Stimulated activated CD8-positive, alpha-beta memory T cell treated with anti-CD3 and anti-CD28 coated beads, Interleukin-12 subunit alpha, Interleukin-12 subunit beta, amount 100 ng/mL, for 24 hours (primary cell): ENCODE measurements around the gene NSD1.
"Not testable (repeated sequence)": the region's sequence is repeated elsewhere in the genome, so short reads cannot be mapped to it uniquely, and the experiment has no call there.

Experiments used
- DNase-seq: peaks from one replicate; pipeline ENCODE4 v3.0.0-alpha.2; 2020; ENCODE audit errors: extremely low read depth

NSD1 gene

DNA sequence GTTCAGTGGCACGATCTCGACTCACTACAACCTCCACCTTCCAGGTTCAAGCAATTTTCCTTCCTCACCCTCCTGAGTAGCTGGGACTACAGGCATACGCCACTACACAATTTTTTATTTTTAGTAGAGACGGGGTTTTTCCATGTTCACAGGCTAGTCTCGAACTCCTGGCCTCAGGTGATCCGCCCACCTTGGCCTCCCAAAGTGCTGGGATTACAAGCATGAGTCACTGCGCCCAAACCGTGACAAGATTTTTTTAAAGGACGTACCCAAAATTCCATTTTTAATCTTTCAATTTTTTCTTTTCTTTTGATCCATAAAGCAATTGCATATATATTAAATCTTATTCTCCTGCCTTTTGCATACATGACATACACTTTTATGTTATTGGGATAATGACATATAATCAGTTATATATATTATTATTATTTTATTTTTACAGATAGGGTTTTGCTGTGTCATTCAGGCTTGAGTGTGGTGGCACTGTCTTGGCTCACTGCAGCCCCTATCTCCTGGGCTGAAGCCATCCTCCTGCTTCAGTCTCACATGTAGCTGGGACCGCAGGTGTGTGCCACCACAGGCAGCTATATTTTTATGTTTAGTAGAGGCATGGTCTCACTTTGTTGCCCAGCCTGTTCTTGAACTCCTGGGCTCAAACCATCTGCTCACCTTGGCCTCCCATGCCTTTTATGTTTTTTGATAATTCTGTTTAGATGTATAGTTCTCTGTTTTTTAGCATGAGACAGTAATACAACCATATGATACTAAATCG is 98.1 kb downstream of the NSD1 start:
- DNase-seq: no peak

DNA sequence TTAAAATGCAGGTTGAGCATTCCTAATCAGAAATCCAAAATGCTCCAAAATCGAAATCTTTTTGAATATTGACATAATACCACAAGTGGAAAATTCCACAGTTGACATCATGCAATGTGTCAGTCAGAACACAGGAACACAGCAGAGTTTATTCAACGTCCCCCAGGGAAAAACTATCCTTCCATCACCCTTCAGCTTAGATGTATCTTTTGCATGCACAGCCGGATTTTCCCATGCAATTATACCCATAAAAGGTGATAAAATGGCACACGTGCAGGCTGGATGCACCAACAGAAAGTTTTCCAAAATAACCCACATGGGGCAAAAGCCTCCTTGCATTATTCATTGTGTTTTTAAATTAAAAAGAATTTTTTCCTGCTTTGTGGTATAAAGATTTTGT is 98.8 kb downstream of the NSD1 start:
- DNase-seq: no peak

DNA sequence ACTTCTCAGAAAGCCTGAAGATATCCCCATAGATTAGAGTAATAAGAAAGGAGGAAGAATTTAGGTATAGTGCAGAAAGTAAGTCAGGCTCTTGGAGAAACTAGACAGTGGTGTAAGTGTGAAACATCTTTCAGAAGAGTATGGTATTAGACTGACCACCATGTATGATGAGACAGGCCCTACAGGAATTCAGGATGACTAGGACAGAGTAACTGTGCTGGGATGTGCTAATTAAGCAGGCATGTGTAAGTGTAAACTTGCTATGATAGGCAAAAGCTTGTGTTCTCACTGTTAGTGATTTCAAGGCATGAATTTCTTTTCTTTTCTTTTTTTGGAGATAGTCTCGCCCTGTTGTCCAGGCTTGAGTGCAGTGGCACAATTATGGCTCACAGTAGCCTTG is 99.2 kb downstream of the NSD1 start:
- DNase-seq: no peak

DNA sequence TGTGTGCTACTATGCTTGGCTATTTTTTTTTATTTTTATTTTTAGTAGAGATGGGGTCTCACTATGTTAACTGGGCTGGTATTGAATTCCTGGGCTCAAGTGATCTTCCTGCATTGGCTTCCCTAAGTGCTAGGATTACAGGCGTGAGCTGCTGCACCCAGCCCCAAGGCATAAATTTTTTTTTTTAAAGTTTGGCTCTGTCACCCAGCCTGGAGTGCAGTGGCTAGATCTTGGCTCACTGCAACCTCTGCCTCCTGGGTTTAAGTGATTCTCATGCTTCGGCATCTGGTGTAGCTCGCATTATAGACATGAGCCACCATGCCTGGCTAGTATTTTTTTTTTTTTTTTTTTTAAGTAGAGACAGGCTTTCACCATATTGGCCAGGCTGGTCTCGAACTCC is 99.6 kb downstream of the NSD1 start:
- no peak for DNase-seq

DNA sequence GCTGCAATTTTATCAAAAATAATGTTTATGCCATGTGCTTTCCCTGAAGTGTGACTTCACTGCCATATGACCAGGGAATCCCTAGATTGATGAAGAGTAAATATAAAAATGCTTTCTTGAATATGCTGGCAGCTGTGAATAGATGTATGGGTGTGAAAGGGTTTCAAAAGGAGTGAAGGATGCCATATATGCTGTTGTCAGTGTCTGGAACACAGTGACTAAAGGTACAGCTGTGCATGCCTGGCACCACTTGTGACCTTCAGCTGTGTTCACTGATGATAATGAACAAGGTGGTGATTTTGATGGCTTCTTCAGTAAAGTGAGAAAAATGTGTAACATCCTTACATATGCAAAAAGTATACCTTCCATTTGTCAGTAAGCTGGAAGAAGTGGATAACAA is 100.2 kb downstream of the NSD1 start:
- DNase-seq: no peak

DNA sequence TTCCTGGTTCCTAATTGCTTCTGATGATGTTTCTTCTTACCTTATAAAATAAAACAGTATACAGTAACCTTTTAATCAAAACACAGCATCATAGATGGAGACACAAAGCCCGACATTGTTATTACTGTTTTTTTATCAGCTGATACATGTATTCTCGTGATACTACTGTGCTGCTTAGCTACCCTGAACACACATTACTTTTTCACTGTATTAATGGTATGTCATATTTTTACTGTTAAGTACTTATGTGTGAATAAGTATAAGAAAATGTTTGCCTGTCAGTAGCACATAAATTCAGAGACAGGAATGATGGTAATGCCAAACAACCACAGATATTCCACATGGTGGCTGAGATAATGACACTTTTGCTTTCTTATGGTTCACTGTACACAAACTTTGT is 101.3 kb downstream of the NSD1 start:
- no peak for DNase-seq

DNA sequence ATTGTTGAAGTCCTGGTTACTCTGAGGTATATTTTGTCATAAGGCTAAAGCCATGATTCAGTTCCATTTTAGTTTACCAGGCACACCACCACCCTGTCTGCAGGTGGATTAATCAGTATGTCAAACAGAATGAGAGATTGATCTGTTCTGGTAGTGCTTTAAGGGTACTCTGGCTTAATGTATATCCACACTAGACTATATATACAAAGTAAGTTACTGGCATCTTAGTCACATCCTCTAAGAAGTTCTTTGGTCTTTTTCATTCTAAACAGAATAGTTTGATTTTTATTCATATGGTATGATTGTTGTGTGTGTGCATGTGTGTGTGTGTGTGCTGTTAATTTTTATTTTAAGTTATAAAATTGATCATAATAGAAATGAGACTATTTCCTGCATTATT is 108.2 kb downstream of the NSD1 start:
- no peak for DNase-seq

DNA sequence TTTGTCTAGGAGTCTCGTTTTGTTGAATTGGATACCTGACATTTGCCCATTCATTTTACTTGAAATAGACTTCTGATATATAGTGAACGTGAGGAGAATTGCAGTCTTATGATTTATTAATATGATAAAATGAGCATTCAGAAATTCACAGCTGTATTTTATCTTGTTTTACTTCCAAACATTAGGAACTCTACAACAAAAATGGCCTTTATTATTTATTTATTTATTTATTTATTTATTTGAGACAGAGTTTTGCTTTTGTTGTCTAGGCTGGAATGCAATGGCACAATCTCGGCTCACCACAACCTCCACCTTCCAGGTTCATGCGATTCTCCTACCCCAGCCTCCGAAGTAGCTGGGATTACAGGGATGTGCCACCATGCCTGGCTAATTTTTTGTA is 108.7 kb downstream of the NSD1 start:
- no peak for DNase-seq

DNA sequence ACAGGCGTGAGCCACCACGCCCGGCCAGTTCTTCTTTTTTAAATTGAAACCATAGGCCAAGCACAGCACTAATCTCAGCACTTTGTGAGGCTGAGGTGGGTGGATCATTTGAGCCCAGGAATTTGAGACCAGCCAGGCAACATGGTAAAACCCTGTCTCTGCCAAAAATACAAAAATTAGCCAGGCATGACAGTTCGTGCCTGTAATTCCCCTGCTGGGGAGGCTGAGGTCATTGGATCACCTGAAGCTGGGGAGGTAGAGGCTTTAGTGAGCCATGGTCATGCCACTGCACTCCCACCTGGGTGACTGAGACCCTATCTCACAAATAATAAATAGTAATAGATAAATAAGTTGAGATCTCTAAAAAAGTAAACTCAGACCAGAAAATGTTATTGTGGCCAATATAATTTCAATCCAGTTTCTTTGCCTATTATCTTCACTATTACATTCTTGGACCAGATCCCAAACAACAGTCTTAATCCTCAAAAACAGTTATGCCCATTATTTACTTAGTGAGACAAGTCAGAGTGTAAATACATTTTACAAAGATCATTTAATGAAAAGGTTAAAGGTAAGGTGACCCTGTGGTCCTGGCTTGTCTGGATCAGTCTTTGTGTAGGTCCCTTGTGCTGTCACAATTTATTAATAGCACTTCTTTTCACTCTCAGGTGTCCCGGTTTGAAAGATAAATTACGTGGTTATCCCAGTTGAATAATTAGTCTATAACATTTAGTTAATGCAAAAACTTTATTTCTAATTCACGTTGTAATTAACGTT is 116.4 kb downstream of the NSD1 start:
- DNase-seq: no peak

DNA sequence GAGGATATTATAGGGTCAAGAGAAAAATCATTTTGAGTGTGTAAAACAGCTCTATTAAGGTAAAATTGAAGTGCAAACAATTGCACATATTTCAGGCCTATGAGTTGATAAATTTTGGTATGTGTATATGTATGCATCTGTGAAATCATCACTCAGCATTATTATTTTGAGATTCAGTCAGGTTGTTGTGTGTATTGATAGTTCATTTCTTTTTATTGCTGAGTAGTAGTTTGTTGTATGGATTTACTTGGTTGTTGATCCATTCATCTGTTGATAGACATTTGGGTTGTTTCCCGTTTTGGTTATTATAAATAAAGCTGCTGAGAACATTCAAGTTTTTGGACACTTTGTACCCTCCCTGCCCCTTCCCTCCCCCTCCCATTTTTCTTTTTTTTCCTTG is 119.7 kb downstream of the NSD1 start:
- DNase-seq: no peak

DNA sequence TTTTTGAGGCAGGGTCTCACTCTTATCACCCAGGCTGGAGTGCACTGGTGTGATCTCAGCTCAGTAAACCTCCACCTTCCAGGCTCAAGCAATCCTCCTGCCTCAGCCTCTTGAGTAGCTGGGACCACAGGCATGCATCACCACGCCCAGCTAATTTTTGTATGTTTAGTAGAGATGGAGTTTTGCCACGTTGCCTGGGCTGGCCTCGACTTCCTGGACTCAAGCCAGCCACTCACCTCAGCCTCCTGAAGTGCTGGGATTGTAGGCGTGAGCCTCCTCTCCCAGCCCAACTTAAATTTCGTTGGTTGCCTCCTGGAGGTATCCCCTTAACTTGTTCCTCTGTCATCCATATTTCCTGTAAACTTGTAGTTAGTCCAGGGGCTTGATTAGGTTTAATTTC is 122.7 kb downstream of the NSD1 start:
- no peak for DNase-seq

DNA sequence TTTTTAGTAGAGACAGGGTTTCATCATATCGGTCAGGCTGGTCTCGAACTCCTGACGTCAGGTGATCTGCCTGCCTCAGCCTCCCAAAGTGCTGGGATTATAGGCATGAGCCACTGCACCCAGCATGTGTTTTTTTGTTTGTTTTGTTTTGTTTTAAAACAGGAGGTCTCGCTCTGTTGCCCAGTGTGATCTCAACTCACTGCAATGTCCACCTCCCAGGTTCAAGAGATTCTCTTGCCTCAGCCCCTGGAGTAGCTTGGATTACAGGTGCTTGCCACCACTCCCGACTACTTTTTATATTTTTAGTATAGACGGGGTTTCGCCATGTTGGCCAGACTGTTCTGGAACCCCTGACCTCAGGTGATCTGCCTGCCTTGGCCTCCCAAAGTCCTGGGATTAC is 125.1 kb downstream of the NSD1 start:
- not testable (repeated sequence) for DNase-seq

DNA sequence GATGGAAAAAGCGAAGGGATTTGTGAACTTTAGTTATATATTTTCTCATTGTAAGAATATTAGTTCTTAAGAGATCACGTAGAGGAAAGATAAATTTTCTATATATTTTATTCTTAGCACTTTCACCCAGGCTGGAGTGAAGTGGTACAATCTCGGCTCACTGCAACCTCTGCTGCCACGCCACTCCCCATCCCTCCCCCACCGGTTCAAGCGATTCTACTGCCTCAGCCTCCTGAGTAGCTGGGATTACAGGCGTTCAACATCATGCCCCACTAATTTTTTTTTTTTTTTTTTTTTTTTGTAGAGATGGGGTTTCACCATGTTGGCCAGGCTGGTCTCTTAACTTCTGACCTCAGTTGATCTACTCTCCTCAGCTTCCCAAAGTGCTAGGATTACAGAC is 127.4 kb downstream of the NSD1 start:
- DNase-seq: no peak

DNA sequence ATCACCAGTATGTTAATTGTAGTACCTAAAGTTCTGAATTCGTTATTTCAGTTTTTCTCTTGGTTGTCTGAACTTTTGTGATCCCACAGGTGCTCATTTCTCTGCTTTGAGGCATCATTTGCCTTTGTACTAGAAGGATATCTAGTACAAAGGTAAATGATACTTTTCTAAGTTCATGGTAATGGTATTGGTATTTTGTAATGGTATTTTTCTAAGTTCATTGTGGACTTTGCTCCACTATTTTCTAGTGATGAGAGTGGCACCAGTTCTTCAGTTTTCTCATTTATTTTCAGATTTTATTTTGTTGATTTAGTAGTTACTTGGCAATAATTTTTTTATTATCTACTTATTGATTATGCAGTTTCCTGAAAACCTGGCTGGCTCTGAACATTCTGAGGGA is 127.9 kb downstream of the NSD1 start:
- no peak for DNase-seq

DNA sequence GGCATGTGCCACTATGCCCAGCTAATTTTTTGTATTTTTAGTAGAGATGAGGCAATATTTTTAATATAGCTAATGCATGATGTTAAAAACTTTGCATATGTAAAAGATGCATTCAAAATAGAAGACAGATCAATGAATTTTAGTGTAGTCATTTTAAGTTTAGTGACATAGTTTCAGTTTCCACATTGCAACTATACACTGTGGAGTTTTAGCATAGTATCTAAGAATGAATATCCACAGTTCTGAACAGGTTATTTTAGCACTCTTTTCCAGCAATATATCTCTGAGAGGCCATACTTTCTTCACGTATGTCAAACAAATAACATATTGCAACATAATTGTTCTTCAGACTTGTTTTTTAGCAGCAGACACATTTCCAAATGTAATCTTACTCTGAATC is 130.6 kb downstream of the NSD1 start:
- no peak for DNase-seq

DNA sequence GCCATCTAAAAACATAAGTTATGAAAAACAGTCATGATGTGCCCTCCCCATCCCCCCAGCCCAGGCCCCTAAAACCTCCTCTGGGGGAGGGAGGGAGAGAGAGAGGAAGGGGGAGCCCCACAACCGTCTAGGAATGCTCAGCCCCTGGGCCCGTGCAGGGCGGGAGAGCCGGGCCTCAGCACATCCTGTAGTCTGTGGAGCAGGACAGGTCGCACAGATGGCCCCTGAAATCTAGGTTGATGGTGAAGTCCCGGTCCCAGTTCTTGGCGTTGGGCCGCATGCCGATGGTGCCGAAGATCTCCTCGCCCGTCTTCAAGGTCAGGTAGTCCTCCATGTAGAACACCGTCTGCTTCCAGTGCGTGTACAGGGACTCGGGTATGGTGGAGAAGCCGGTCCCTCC is 131.8 kb downstream of the NSD1 start:
- no peak for DNase-seq

DNA sequence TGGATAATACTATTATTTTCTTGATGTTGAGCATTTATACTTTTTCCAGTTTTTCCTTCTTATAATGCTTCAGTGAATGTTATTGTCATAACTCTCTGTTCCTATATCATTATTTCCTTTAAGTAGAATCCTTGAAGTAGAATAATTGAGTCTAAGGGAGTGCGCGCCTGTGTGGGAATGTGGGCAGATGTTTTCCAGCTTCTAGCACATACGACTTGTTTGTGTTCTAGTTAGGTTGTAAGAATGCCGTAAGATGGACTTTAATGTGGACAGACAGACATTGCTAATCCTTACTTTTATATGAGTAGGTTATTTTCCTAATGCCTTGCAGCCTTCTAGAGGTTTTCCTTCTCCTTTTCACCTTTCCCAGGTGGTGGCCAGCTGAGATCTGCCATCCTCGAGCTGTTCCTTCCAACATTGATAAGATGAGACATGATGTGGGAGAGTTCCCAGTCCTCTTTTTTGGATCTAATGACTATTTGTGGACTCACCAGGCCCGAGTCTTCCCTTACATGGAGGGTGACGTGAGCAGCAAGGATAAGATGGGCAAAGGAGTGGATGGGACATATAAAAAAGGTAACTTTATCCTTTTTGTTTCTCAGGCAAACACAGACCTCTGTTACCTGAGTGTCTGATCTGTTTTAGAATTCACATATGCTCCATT is 135.8 kb downstream of the NSD1 start:
- no peak for DNase-seq

DNA sequence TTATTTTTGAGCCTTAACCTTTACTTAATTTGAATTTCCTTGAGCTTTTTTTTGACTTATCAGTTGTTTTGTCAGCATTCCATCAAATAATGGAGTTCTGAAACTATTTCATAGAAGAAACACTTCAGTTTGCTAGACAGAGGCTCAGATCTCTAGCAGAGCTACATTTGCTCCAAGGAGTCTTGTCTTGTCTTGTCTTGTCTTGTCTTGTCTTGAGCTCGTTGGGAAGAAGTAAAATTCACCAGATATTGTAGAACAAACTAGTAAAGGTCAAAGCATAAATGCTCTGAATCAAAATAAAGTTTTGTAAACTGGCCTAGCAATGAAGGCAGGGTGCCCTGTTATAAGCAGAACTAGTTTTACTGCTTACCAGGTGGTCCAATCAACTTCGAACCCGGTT is 136.4 kb downstream of the NSD1 start:
- DNase-seq: no peak

DNA sequence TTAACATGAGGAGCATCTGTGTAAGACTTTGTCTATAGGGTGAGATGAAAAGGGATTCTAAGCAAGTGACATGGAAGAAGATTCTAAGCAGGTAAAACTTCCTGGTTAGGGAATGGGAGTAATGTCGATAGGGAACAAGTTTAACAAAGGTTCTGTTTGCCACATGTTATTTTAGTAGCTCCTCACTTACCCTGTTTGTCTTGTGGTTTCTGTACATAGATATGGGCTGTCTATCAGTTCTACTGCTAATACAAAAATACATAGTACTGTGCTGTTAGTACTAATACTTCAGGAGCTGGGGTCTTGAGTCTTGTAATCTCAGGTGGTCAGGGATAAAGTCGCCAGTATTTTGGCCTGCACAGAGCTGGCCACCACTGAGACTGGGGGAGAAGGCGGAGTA is 137.1 kb downstream of the NSD1 start:
- no peak for DNase-seq

DNA sequence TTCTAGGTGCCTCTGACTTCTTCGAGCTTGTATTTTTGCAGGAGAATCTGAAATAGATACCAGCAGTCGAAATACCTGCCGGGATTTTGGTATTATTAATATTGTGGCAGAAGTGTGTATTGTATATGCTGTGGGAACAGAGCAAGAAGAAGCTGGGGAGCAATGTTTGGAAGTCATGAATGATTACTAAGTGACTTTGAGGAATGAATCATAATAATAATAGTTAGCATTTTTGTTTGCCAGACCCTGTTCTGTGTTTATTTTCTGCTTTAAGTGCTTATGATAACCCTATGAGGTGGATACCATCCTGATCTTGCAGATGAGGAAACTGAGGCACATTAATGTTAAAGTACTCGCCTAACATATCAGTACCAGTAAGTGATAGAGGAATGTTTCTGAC is 137.5 kb downstream of the NSD1 start:
- DNase-seq: no peak

DNA sequence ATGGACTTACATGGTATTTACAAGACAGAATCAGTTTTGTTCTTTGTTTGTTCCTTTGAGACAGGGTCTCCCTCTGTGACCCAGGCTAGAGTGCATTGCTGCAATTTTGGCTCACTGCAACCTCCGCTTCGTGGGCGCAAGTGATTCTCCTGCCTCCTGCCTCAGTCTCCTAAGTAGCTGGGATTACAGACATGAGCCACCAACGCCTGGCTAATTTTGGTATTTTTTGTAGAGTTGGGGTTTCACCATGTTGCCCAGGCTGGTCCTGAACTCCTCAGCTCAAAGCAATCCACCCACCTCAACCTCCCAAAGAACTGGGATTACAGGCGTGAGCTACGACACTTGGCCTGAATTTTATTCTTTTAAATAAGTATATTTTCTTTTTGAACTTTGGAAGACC is 142.3 kb downstream of the NSD1 start:
- no peak for DNase-seq

DNA sequence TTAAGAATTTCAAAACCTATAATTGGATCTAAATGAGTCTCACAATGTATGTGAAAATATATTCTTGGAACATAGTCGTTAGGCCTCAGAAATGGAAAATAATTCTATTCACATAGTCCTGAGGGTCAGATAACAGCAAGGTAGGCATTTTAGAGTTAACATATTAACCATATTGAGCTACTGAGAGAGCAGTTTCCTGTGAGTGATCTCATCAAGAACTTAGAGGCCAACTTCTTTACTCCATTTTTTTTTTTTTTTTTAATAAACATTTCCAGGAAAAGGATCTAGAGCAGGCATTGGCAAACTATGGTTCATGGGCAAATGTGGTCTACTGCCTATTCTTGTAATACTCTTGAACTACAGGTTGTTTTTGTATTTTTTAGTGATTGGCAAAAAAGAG is 143.3 kb downstream of the NSD1 start:
- DNase-seq: no peak

DNA sequence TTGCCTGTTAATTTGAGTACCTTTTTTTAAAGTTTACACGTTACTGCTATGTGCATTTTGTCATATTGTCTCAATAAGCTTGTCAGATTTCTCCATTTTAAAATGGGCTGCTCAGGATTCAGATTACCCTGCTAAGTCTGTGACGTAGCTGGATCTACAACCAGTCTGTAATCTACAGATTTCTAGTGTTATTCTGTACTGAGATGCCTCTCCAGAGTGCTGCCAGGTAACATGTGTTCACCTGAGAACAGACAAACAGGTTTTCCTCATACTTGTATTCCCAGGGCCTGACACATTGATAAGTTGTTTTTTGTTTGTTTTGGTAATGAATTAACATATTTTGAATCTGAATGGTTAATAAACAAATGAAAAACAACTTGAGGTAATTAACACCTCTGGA is 154.6 kb downstream of the NSD1 start:
- DNase-seq: no peak
